Caco-2 (cell line): Measurements from ENCODE around the gene TNFRSF13B. TPM values are rescaled to one million over a fixed set of nuclear protein-coding genes. Genes with fewer than 3 reads are reported as not detected.

Experiments
- BruUV-seq: library from RNA; stranded (reverse); fragments of 400-500 nt; replicated peaks from 2 replicates; lab custom pipeline; 2021; lab: Mats Ljungman, UMichigan
- CTCF ChIA-PET: fragments of 300-600 bp; sonication (Branson Sonifier 250); formaldehyde crosslinking; loops from one replicate; lab custom pipeline; 2022; ENCODE audit warnings: antibody characterized with exemption; lab: Charles Lee
- POLR2A ChIA-PET: fragments of 300-600 bp; sonication (Branson Sonifier 250); formaldehyde crosslinking; loops from one replicate; lab custom pipeline; 2022; ENCODE audit warnings: antibody characterized with exemption; lab: Charles Lee
- DNase-seq, 2 experiments: peaks; one replicate each; pipeline versions ENCODE4 v3.0.0 to v3.0.0-alpha.2; 2020 to 2022
- H3K27me3 ChIP-seq: replicated peaks from 2 replicates; pipeline ENCODE4 v1.6.0; 2011; ENCODE audit warnings: low read length; ENCODE audit not compliant: control insufficient read depth, insufficient read depth
- H3K36me3 ChIP-seq: 2 replicates; pipeline ENCODE4 v1.5.1; 2011; ENCODE audit warnings: low read length; ENCODE audit not compliant: control insufficient read depth, insufficient read depth
- H3K4me1 ChIP-seq: fragments of 250-450 bp; sonication (Bioruptor Pico); 2 replicates; pipeline ENCODE4 v1.5.1; 2020; ENCODE audit warnings: mild to moderate bottlenecking
- H3K4me3 ChIP-seq: 2 replicates; pipeline ENCODE4 v1.5.1; 2011; ENCODE audit warnings: low read depth, mild to moderate bottlenecking, control low read depth, low read length
- H3K9me3 ChIP-seq: fragments of 250-450 bp; sonication (Bioruptor Pico); 2 replicates; pipeline ENCODE4 v1.5.1; 2020; ENCODE audit warnings: mild to moderate bottlenecking, moderate library complexity
- H3K27ac Mint-ChIP-seq: one replicate; pipeline ENCODE4 v1.8.0; 2022; ENCODE audit warnings: mixed read lengths; ENCODE audit not compliant: unreplicated experiment
- H3K27me3 Mint-ChIP-seq: one replicate; pipeline ENCODE4 v1.8.0; 2022; ENCODE audit warnings: mixed read lengths; ENCODE audit not compliant: insufficient read depth, unreplicated experiment
- H3K36me3 Mint-ChIP-seq: one replicate; pipeline ENCODE4 v1.8.0; 2022; ENCODE audit warnings: mild to moderate bottlenecking, mixed read lengths; ENCODE audit not compliant: insufficient read depth, unreplicated experiment
- H3K4me1 Mint-ChIP-seq: one replicate; pipeline ENCODE4 v1.8.0; 2022; ENCODE audit warnings: low read depth, mixed read lengths; ENCODE audit not compliant: unreplicated experiment
- H3K4me3 Mint-ChIP-seq: one replicate; pipeline ENCODE4 v1.8.0; 2022; ENCODE audit warnings: mild to moderate bottlenecking, moderate library complexity, mixed read lengths; ENCODE audit not compliant: unreplicated experiment
- H3K9me3 Mint-ChIP-seq: one replicate; pipeline ENCODE4 v1.8.0; 2022; ENCODE audit warnings: mixed read lengths; ENCODE audit not compliant: unreplicated experiment
- intact Hi-C: fragments of 100-400 bp; cut with micrococcal nuclease; formaldehyde crosslinking; loops from one replicate; pipeline ENCODE4 v1.10.0; 2022; ENCODE audit not compliant: unreplicated experiment
- total RNA-seq: library from RNA; stranded (reverse); gene quantifications from 2 replicates; pipeline ENCODE4 v1.2.3, GENCODE V29; 2022
- TF ChIP-seq, protein P1 (sequence below), 2 experiments: fragments of 200-600 bp in 1 of 2; IDR thresholded peaks; 1 replicate in 1 of 2; 2 replicates in 1 of 2; pipeline versions ENCODE4 v1.5.1 to v1.8.0; 2011 to 2022; ENCODE audit warnings: antibody characterized with exemption in 1 of 2, control low read depth in 1 of 2, inconsistent platforms in 1 of 2, low read depth in 1 of 2, low read length in 1 of 2, mild to moderate bottlenecking in 1 of 2, moderate library complexity in 1 of 2; ENCODE audit not compliant: insufficient read depth in 1 of 2, severe bottlenecking in 1 of 2, unreplicated experiment in 1 of 2

The TNFRSF13B gene
- total RNA-seq, 1 experiment from 2014 or later = not detected

DNA sequence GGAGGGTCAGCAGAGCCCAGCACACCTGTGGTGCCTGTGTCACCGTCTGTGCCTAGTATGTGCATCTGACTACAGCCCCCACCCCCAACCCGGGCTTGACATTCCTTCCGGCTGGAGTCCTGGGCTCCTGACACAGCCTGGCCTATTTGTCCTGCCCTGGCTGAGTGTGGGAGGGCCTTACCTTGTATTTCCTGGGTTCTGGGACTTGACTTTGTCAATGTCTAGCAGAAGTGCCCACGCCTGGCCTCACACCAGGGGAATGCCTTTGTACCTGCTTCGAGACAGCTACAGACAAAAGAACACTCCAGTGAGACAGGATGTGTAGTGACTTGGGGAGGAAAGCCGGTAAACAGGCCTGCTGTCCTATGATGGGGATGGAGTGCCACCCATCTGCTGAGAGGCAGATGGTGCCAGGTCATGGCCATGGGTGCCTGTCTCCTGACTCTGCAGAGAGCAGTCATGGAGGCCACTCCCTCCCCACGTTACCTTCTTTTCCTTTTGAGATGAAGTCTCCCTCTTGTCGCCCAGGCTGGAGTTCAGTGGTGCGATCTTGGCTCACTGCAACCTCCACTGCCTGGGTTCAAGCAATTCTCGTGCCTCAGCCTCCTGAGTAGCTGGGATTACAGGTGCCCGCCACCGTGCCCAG is 42.8 kb downstream of the TNFRSF13B start:
- TF ChIP-seq, protein P1, sequence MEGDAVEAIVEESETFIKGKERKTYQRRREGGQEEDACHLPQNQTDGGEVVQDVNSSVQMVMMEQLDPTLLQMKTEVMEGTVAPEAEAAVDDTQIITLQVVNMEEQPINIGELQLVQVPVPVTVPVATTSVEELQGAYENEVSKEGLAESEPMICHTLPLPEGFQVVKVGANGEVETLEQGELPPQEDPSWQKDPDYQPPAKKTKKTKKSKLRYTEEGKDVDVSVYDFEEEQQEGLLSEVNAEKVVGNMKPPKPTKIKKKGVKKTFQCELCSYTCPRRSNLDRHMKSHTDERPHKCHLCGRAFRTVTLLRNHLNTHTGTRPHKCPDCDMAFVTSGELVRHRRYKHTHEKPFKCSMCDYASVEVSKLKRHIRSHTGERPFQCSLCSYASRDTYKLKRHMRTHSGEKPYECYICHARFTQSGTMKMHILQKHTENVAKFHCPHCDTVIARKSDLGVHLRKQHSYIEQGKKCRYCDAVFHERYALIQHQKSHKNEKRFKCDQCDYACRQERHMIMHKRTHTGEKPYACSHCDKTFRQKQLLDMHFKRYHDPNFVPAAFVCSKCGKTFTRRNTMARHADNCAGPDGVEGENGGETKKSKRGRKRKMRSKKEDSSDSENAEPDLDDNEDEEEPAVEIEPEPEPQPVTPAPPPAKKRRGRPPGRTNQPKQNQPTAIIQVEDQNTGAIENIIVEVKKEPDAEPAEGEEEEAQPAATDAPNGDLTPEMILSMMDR (IDR thresholded peaks at IDR 0.05; ENCODE audit: insufficient read depth in 1 of 2, low read depth in 1 of 2, low read length in 1 of 2, severe bottlenecking in 1 of 2, unreplicated experiment in 1 of 2) = no peak
- Mint-ChIP-seq H3K9me3 (no peaks in the 10 kb centered on the region), H3K27ac (no peak overlapping the region), H3K4me1 (no peaks in the 10 kb centered on the region), H3K36me3 (no peaks in the 10 kb centered on the region), H3K4me3 (no peak overlapping the region), H3K27me3 (no peaks in the 10 kb centered on the region)
- POLR2A ChIA-PET = no interaction called here
- H3K27me3 ChIP-seq = no peaks in the 10 kb centered on the region
- intact Hi-C loops = no loop called here
- no peaks in the 10 kb centered on the region for H3K9me3 ChIP-seq
- H3K36me3 ChIP-seq = no peaks in the 10 kb centered on the region
- H3K4me1 ChIP-seq = no peaks in the 10 kb centered on the region
- peak in 1 of 2 experiments; percentile 19 for DNase-seq
- CTCF ChIA-PET = no interaction called here
- H3K4me3 ChIP-seq = no peak overlapping the region
- no TSS peak for BruUV-seq

DNA sequence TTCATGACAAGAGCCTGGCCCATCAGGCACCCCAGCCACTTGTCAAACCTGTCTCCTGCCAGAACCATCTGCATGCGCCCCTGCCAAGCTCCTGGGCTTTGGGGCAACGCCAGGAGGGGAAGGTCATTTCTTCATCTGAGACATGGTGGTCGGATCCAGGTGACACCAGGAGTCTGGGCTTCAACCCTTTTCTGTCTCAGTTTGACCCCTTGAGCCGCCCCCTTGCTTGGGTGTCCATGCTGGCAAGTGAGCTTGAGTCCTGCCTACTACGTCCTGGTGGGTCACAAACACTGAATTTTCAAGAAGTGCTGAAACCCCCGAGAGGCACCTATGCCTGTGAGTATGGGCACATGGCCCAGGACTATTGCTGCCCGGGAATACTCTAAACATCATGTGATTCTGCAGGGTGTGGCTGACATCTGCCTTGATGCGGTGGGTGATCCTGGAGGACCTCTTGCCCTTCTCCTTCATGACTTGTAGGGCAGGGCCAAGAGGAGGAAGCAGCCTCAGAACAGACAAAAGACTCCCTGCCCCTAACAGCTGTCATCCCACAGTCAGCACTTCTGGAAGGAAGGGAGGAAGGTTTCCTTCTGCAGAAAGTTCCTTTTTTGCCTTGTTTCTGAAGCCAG is 43.4 kb downstream of the TNFRSF13B start:
- CTCF ChIA-PET = no interaction called here
- no peaks in the 10 kb centered on the region for H3K9me3 ChIP-seq
- intact Hi-C loops = no loop called here
- H3K36me3 ChIP-seq = no peaks in the 10 kb centered on the region
- no peaks in the 10 kb centered on the region for H3K4me1 ChIP-seq
- Mint-ChIP-seq H3K4me3 (no peak overlapping the region), H3K4me1 (no peaks in the 10 kb centered on the region), H3K9me3 (no peaks in the 10 kb centered on the region), H3K27ac (no peak overlapping the region), H3K36me3 (no peaks in the 10 kb centered on the region), H3K27me3 (no peaks in the 10 kb centered on the region)
- DNase-seq = peak in 1 of 2 experiments; percentile 31
- no peak overlapping the region for H3K4me3 ChIP-seq
- TF ChIP-seq, protein P1 (IDR thresholded peaks at IDR 0.05; ENCODE audit: insufficient read depth in 1 of 2, low read depth in 1 of 2, low read length in 1 of 2, severe bottlenecking in 1 of 2, unreplicated experiment in 1 of 2) = no peak
- no TSS peak for BruUV-seq
- POLR2A ChIA-PET = no interaction called here
- H3K27me3 ChIP-seq = no peaks in the 10 kb centered on the region

DNA sequence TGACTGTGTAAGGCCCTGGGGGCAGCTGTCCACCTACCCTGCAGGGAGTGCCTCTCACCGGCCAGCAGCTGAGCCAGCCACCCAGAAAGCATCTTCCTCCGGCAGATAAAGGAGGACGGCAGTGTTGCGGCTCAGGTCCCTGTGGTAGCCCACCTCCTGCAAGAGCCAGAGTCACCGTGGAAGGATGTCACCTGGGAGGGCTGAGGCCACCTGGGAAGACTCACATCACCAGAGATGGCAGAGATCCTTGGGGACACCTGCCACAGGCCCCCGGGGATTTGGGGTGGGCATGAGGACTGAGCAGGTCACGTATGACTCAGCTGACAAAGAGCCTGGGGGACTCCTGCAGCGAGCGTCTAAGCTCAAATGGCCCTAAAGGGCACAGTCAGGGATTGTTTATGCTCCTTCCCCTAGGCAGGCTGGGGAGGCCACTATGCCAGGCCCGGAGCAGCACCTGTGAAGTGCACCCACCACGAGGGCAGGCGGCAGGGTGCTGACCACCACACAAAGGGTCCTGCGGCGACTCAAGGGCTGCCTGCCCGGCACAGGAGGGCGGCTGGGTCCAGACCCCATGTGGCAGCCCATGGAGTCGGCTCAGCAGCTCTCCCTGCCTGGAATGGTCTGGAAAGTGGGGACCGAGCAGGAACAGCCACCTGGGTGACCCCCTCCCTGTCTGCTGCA is 44.1 kb downstream of the TNFRSF13B start:
- no peaks in the 10 kb centered on the region for H3K4me1 Mint-ChIP-seq
- Histone ChIP-seq H3K4me3 (no peak overlapping the region), H3K4me1 (no peaks in the 10 kb centered on the region), H3K36me3 (no peaks in the 10 kb centered on the region), H3K27me3 (no peaks in the 10 kb centered on the region), H3K9me3 (no peaks in the 10 kb centered on the region)
- intact Hi-C loops = no loop called here
- peak in 1 of 2 experiments; percentile 26 for DNase-seq
- CTCF ChIA-PET = no interaction called here
- no TSS peak for BruUV-seq
- H3K4me3 Mint-ChIP-seq = no peak overlapping the region
- POLR2A ChIA-PET = no interaction called here
- no peaks in the 10 kb centered on the region for H3K36me3 Mint-ChIP-seq
- H3K27me3 Mint-ChIP-seq = no peaks in the 10 kb centered on the region
- no peaks in the 10 kb centered on the region for H3K9me3 Mint-ChIP-seq
- no peak overlapping the region for H3K27ac Mint-ChIP-seq
- TF ChIP-seq, protein P1 (IDR thresholded peaks at IDR 0.05; ENCODE audit: insufficient read depth in 1 of 2, low read depth in 1 of 2, low read length in 1 of 2, severe bottlenecking in 1 of 2, unreplicated experiment in 1 of 2) = no peak
